Measurements from ENCODE around the gene ZNF10.

Gene ZNF10

DNA sequence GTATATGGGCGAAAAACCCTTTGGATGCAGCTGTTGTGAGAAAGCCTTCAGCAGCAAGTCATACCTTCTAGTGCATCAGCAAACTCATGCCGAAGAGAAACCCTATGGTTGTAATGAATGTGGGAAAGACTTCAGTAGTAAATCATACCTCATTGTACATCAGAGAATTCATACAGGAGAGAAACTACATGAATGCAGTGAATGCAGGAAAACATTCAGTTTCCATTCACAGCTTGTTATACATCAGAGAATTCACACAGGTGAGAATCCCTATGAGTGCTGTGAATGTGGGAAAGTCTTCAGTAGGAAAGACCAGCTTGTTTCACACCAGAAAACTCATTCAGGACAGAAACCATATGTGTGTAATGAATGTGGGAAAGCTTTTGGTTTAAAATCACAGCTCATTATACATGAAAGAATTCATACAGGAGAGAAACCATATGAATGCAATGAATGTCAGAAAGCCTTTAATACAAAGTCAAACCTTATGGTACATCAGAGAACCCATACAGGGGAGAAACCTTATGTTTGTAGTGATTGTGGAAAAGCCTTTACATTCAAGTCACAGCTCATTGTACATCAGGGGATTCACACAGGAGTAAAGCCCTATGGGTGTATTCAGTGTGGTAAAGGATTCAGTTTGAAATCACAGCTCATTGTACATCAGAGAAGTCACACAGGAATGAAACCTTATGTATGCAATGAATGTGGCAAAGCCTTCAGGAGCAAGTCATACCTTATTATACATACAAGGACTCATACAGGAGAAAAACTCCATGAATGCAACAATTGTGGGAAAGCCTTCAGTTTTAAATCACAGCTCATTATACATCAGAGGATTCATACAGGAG is 72.3 kb downstream of the ZNF10 start:
- ATAC-seq: no peak

DNA sequence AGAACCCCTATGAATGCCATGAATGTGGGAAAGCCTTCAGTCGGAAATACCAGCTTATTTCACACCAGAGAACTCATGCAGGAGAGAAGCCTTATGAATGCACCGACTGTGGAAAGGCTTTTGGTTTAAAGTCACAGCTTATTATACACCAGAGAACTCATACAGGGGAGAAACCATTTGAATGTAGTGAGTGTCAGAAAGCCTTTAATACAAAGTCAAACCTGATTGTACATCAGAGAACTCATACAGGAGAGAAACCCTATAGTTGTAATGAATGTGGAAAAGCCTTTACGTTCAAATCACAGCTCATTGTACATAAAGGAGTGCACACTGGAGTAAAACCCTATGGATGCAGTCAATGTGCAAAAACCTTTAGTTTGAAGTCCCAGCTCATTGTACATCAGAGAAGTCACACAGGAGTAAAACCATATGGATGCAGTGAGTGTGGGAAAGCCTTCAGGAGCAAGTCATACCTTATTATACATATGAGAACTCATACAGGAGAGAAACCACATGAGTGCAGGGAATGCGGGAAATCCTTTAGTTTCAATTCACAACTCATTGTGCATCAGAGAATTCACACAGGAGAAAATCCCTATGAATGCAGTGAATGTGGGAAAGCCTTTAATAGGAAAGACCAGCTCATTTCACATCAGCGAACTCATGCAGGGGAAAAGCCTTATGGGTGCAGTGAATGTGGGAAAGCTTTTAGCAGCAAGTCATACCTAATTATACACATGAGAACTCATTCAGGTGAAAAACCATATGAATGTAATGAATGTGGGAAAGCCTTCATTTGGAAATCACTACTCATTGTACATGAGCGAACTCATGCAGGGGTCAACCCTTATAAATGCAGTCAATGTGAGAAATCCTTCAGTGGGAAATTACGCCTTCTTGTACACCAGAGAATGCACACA is 73.2 kb downstream of the ZNF10 start:
- no peak for ATAC-seq

DNA sequence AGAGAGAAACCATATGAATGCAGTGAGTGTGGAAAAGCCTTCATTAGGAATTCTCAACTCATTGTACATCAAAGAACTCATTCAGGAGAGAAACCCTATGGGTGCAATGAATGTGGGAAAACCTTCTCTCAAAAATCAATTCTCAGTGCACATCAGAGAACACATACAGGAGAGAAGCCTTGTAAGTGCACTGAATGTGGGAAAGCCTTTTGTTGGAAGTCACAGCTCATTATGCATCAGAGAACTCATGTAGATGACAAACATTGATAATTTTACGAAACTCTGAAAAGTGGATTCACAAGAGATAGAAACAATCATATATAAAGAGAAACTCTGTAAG is 73.8 kb downstream of the ZNF10 start:
- no peak for ATAC-seq

DNA sequence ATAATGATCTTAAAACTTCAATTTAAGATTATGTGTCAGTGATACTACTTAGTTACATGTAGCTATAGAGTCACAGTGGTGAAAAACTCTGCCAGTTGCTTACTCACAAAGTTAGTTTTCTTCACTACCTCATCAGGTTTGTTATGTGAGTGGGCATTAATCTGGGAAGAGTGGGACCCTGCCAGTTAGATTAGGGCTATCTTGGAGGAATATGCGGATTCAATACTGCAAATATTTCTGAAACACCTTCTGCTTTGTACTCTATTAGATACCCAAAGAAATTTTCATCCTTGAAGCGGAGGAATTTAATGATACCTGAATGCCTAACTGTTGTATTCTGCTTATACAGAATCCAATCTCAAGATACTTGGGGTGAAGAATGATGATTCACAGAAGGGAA is 76.0 kb downstream of the ZNF10 start:
- ATAC-seq: no peak

Data from activated CD4-positive, CD25-positive, alpha-beta regulatory T cell treated with anti-CD3 and anti-CD28 coated beads, Interleukin-2, amount 50 U/mL, for 24 hours (primary cell).